Gastrocnemius medialis (tissue), 4 donors: ENCODE data around the gene WWOX.

Source experiments
- POLR2A ChIP-seq, 2 donors: fragments of 450-650 bp; IDR thresholded peaks; one replicate each; pipeline ENCODE4 v1.6.1; 2017; ENCODE audit warnings: antibody characterized with exemption in 2 of 2, mild to moderate bottlenecking in 2 of 2, moderate library complexity in 2 of 2
- TF ChIP-seq, protein P1 (sequence below), 5 experiments: fragments of 450-650 bp in 3 of 5; fragments of 200-600 bp in 2 of 5; sonication (generic) in 2 of 5; IDR thresholded peaks in 4 of 5; conservative IDR thresholded peaks in 1 of 5; 1 replicate in 4 of 5; 2 replicates in 1 of 5; pipeline ENCODE4 v1.5.1; 2016 to 2019; ENCODE audit warnings: antibody characterized with exemption in 5 of 5, mild to moderate bottlenecking in 3 of 5, moderate library complexity in 3 of 5

DNA sequence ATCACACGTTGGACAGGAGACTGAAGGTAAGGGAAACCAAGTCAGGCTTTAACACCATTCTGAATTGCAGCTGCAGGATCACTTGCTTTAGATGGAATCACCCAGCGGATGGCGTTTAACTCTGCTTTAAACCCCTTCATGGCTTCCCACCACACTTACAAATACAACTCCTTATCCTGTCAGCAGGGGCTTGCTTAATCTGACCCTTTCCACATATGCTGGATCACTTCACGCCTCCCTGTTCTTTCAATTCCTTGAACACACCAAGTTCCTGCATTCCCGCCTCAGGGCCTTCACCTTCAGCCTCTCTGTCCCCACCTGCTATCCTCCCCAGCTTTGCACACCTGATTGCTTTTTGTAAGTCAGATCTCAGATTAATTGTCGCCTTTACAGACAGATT is 1058.9 kb downstream of the WWOX start:
- TF ChIP-seq, protein P1, sequence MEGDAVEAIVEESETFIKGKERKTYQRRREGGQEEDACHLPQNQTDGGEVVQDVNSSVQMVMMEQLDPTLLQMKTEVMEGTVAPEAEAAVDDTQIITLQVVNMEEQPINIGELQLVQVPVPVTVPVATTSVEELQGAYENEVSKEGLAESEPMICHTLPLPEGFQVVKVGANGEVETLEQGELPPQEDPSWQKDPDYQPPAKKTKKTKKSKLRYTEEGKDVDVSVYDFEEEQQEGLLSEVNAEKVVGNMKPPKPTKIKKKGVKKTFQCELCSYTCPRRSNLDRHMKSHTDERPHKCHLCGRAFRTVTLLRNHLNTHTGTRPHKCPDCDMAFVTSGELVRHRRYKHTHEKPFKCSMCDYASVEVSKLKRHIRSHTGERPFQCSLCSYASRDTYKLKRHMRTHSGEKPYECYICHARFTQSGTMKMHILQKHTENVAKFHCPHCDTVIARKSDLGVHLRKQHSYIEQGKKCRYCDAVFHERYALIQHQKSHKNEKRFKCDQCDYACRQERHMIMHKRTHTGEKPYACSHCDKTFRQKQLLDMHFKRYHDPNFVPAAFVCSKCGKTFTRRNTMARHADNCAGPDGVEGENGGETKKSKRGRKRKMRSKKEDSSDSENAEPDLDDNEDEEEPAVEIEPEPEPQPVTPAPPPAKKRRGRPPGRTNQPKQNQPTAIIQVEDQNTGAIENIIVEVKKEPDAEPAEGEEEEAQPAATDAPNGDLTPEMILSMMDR (IDR thresholded peaks at IDR 0.05 in 4 of 5, conservative IDR thresholded peaks at IDR 0.05 in 1 of 5): no peak
- TF ChIP-seq POLR2A (IDR thresholded peaks at IDR 0.05): no peak
